Measurements from ENCODE around the gene GARRE1.

The GARRE1 gene

GRCh38 chr19:34224996-34225658 lies 29.2 kb upstream of the GARRE1 start:
- FAIRE-seq: no peak
- TF ChIP-seq CTCF (IDR thresholded peaks at IDR 0.05; ENCODE audit: insufficient read depth, missing control alignments): no peak
- DNase-seq (ENCODE audit: insufficient read length, low spot score): no peak

GRCh38 chr19:34225659-34226015 lies 28.7 kb upstream of the GARRE1 start:
- no peak for DNase-seq (ENCODE audit: insufficient read length, low spot score)
- no peak for FAIRE-seq

GRCh38 chr19:34226036-34226435 lies 28.3 kb upstream of the GARRE1 start:
- DNase-seq (ENCODE audit: insufficient read length, low spot score): no peak
- TF ChIP-seq CTCF (IDR thresholded peaks at IDR 0.05; ENCODE audit: insufficient read depth, missing control alignments): no peak
- no peak for FAIRE-seq

More at GRCh38 chr19:34225659-34226015, 28.7 kb upstream of the GARRE1 start:
- no peak for TF ChIP-seq CTCF (IDR thresholded peaks at IDR 0.05; ENCODE audit: insufficient read depth, missing control alignments)

- TF ChIP-seq CTCF (IDR thresholded peaks at IDR 0.05; ENCODE audit: insufficient read depth, missing control alignments): no peak
- no peak for DNase-seq (ENCODE audit: insufficient read length, low spot score)
- FAIRE-seq: no peak
Measured at GRCh38 chr19:34228347-34228746, 26.0 kb upstream of the GARRE1 start.

- DNase-seq (ENCODE audit: insufficient read length, low spot score): no peak
- no peak for TF ChIP-seq CTCF (IDR thresholded peaks at IDR 0.05; ENCODE audit: insufficient read depth, missing control alignments)
- FAIRE-seq: no peak
Measured at GRCh38 chr19:34228762-34229161, 25.6 kb upstream of the GARRE1 start.

- no peak for TF ChIP-seq CTCF (IDR thresholded peaks at IDR 0.05; ENCODE audit: insufficient read depth, missing control alignments)
- FAIRE-seq (no peak), DNase-seq (ENCODE audit: insufficient read length, low spot score) (no peak)
Measured at GRCh38 chr19:34229721-34230120, 24.6 kb upstream of the GARRE1 start.

GRCh38 chr19:34230820-34231219 lies 23.5 kb upstream of the GARRE1 start:
- TF ChIP-seq CTCF (IDR thresholded peaks at IDR 0.05; ENCODE audit: insufficient read depth, missing control alignments): no peak
- DNase-seq (ENCODE audit: insufficient read length, low spot score): no peak
- FAIRE-seq: no peak
